GM12878 (cell line): ENCODE data around the gene PPP1R26. TPM values are rescaled to one million over a fixed set of nuclear protein-coding genes. Genes with fewer than 3 reads are reported as not detected.

Source experiments
- ATAC-seq: fragments of 200-7000 bp; cut with Tn5 transposase; 3 replicates; pipeline ENCODE4 v1.9.1; 2020; ENCODE audit warnings: mild to moderate bottlenecking, moderate library complexity
- BruUV-seq: library from RNA; stranded (reverse); fragments of 400-500 nt; replicated peaks from 2 replicates; lab custom pipeline; 2021; lab: Mats Ljungman, UMichigan
- CTCF ChIA-PET: fragments of 300-600 bp; sonication (Branson Sonifier 250); formaldehyde crosslinking; extraction: SDS; loops from one replicate; lab custom pipeline; 2021; ENCODE audit warnings: inconsistent platforms; lab: Yijun Ruan, JAX
- POLR2A ChIA-PET: fragments of 350-600 bp; formaldehyde crosslinking; extraction: SDS; loops from one replicate; lab custom pipeline; 2021; ENCODE audit warnings: inconsistent platforms; lab: Charles Lee
- RAD21 ChIA-PET: fragments of 300-600 bp; sonication (Branson Sonifier 250); formaldehyde crosslinking; loops from one replicate; lab custom pipeline; 2023; ENCODE audit warnings: antibody characterized with exemption; ENCODE audit not compliant: unreplicated experiment; lab: Charles Lee
- SMC1A ChIA-PET: fragments of 300-600 bp; sonication (Branson Sonifier 250); formaldehyde crosslinking; loops from one replicate; lab custom pipeline; 2023; ENCODE audit not compliant: unreplicated experiment, uncharacterized antibody; lab: Charles Lee
- DNase-seq: peaks from one replicate; pipeline ENCODE4 v3.0.0-alpha.2; 2011; ENCODE audit warnings: low read depth, low spot score
- FAIRE-seq: peaks from 3 replicates; lab custom pipeline; 2011; peaks lifted over from hg19 to GRCh38; lab: Jason Lieb, UNC
- H2AFZ ChIP-seq: 2 replicates; pipeline ENCODE4 v1.6.0; 2011; ENCODE audit warnings: low read depth, low read length, control low read depth; ENCODE audit not compliant: control insufficient read depth
- H3K27ac ChIP-seq: 2 replicates; pipeline ENCODE4 v1.5.1; 2011; ENCODE audit warnings: control low read depth; ENCODE audit not compliant: control insufficient read depth, insufficient read depth
- H3K27me3 ChIP-seq, 2 experiments: replicated peaks in 1 of 2; 2 replicates each; pipeline versions ENCODE4 v1.6.0 to v1.6.1; 2011; ENCODE audit warnings: low read length in 1 of 2; ENCODE audit not compliant: control insufficient read depth in 2 of 2, insufficient read depth in 2 of 2
- H3K36me3 ChIP-seq, 2 experiments: 2 replicates each; pipeline ENCODE4 v1.5.1; 2011; ENCODE audit warnings: low read length in 1 of 2; ENCODE audit not compliant: control insufficient read depth in 2 of 2, insufficient read depth in 2 of 2
- H3K4me1 ChIP-seq: 2 replicates; pipeline ENCODE4 v1.6.1; 2011; ENCODE audit warnings: mild to moderate bottlenecking, low read length, moderate library complexity, mixed read lengths; ENCODE audit not compliant: control insufficient read depth, insufficient read depth
- H3K4me2 ChIP-seq: 2 replicates; pipeline ENCODE4 v1.6.0; 2011; ENCODE audit warnings: control low read depth; ENCODE audit not compliant: control insufficient read depth, insufficient read depth
- H3K4me3 ChIP-seq: fragments of 200-600 bp; sonication (generic); 2 replicates; pipeline ENCODE4 v1.5.1; 2016
- H3K79me2 ChIP-seq: 2 replicates; pipeline ENCODE4 v1.6.0; 2011; ENCODE audit warnings: low read length; ENCODE audit not compliant: control insufficient read depth, insufficient read depth
- H3K9ac ChIP-seq: 2 replicates; pipeline ENCODE4 v1.8.0; 2011; ENCODE audit warnings: low read length, control low read depth, mixed read lengths; ENCODE audit not compliant: control insufficient read depth, insufficient read depth
- H3K9me3 ChIP-seq: replicated peaks from 3 replicates; pipeline ENCODE4 v1.5.1; 2011; ENCODE audit warnings: mild to moderate bottlenecking, low read length; ENCODE audit not compliant: control insufficient read depth, insufficient read depth
- H4K20me1 ChIP-seq: 2 replicates; pipeline ENCODE4 v1.6.0; 2011; ENCODE audit not compliant: control insufficient read depth, insufficient read depth
- BACH1 ChIP-seq: fragments of 450-650 bp; IDR thresholded peaks from 2 replicates; pipeline ENCODE4 v1.6.1; 2017; ENCODE audit warnings: mild to moderate bottlenecking, borderline replicate concordance
- HDGF ChIP-seq: fragments of 450-650 bp; IDR thresholded peaks from 2 replicates; pipeline ENCODE4 v1.6.1; 2016; ENCODE audit warnings: antibody characterized with exemption
- ZNF274 ChIP-seq: IDR thresholded peaks from one replicate; pipeline ENCODE4 v1.8.0; 2011; ENCODE audit not compliant: insufficient read length, insufficient read depth
- ZNF592 ChIP-seq: fragments of 450-650 bp; IDR thresholded peaks from 2 replicates; pipeline ENCODE4 v1.6.1; 2017; ENCODE audit warnings: mild to moderate bottlenecking, moderate library complexity
- WGBS: methylation state at CpG from one replicate; pipeline ENCODE4 v1.1.6; 2016; ENCODE audit warnings: low lambda C conversion rate; ENCODE audit not compliant: insufficient replicate concordance, insufficient coverage; ENCODE audit errors: missing lambda C conversion rate; 5-methylcytosine and 5-hydroxymethylcytosine counted together
- in situ Hi-C: fragments of 300-500 bp; cut with MboI; formaldehyde crosslinking; loops from 9 replicates; pipeline ENCODE4 v1.14.3; 2018; ENCODE audit warnings: mixed read lengths
- intact Hi-C: fragments of 100-400 bp; cut with micrococcal nuclease; formaldehyde crosslinking; loops from one replicate; pipeline ENCODE4 v1.14.2; 2022; ENCODE audit not compliant: unreplicated experiment
- polyA plus RNA-seq, 11 experiments: library from polyadenylated mRNA; depleted of rRNA in 4 of 11; unstranded in 6 of 11; stranded (reverse) in 5 of 11; fragments of >200 nt; fragmentation: Nextera tagmentation in 4 of 11; fragmentation: Illumina TruSeq in 1 of 11; extraction: Ambion mirVana in 4 of 11; extraction: Trizol in 1 of 11; gene quantifications; 1 replicate in 1 of 11; 2 replicates in 10 of 11; pipeline versions ENCODE4 v1.2.1 to v1.2.3, GENCODE V29; 2011 to 2016; ENCODE audit warnings: inconsistent platforms in 2 of 11, missing spikeins in 2 of 11, low read depth in 1 of 11
- total RNA-seq, 4 experiments: library from RNA; depleted of rRNA in 3 of 4; stranded (reverse); fragments of >200 nt in 3 of 4; fragmentation: Illumina TruSeq in 1 of 4; extraction: Trizol in 1 of 4; gene quantifications; 2 replicates each; pipeline versions ENCODE4 v1.2.1 to v1.2.3, GENCODE V29; 2013 to 2021
- TF ChIP-seq, protein P1 (sequence below): fragments of 150-350 bp; IDR thresholded peaks from 2 replicates; pipeline ENCODE4 v1.6.1; 2016; ENCODE audit warnings: low read depth, low read length
- TF ChIP-seq, protein P2 (sequence below): fragments of 450-650 bp; IDR thresholded peaks from 2 replicates; pipeline ENCODE4 v1.6.1; 2017; ENCODE audit warnings: borderline replicate concordance

PPP1R26 gene
- total and polyA plus RNA-seq, 10 of the 15 experiments (the other 5 are each of a cell fraction or from before 2014, with no cell fraction given): 0.02 to 1.9 (median 0.18) TPM

- RAD21 ChIA-PET: no interaction called here
- FAIRE-seq: no peak
Observed at GRCh38 chr9:135519179-135519971, 39.8 kb downstream of the PPP1R26 start.

More at GRCh38 chr9:135519179-135519971, 39.8 kb downstream of the PPP1R26 start:
- in situ Hi-C loops: no loop called here
- Histone ChIP-seq H3K27ac (no peak overlapping the region), H3K9ac (no peak overlapping the region), H3K4me2 (no peak overlapping the region), H2AFZ (no peak overlapping the region), H3K4me3 (no peak overlapping the region), H3K36me3 (no peaks in the 10 kb centered on the region), H3K27me3 (no peaks in the 10 kb centered on the region), H3K4me1 (no peaks in the 10 kb centered on the region), H3K79me2 (no peaks in the 10 kb centered on the region), H4K20me1 (no peaks in the 10 kb centered on the region), H3K9me3 (no peaks in the 10 kb centered on the region)
- ATAC-seq (no peak), DNase-seq (no peak)
- ChIA-PET CTCF (interaction anchor here (1.1 kb wide), 1 partner anchor 15 kb away, joined by 5 read pairs; no protein-coding TSS in a partner anchor), POLR2A (no interaction called here), SMC1A (no interaction called here)
- TF ChIP-seq BACH1 (no peak), ZNF592 (no peak), HDGF (no peak), ZNF274 (no peak)
- TF ChIP-seq, protein P1, sequence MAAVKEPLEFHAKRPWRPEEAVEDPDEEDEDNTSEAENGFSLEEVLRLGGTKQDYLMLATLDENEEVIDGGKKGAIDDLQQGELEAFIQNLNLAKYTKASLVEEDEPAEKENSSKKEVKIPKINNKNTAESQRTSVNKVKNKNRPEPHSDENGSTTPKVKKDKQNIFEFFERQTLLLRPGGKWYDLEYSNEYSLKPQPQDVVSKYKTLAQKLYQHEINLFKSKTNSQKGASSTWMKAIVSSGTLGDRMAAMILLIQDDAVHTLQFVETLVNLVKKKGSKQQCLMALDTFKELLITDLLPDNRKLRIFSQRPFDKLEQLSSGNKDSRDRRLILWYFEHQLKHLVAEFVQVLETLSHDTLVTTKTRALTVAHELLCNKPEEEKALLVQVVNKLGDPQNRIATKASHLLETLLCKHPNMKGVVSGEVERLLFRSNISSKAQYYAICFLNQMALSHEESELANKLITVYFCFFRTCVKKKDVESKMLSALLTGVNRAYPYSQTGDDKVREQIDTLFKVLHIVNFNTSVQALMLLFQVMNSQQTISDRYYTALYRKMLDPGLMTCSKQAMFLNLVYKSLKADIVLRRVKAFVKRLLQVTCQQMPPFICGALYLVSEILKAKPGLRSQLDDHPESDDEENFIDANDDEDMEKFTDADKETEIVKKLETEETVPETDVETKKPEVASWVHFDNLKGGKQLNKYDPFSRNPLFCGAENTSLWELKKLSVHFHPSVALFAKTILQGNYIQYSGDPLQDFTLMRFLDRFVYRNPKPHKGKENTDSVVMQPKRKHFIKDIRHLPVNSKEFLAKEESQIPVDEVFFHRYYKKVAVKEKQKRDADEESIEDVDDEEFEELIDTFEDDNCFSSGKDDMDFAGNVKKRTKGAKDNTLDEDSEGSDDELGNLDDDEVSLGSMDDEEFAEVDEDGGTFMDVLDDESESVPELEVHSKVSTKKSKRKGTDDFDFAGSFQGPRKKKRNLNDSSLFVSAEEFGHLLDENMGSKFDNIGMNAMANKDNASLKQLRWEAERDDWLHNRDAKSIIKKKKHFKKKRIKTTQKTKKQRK: no peak
- TF ChIP-seq, protein P2, sequence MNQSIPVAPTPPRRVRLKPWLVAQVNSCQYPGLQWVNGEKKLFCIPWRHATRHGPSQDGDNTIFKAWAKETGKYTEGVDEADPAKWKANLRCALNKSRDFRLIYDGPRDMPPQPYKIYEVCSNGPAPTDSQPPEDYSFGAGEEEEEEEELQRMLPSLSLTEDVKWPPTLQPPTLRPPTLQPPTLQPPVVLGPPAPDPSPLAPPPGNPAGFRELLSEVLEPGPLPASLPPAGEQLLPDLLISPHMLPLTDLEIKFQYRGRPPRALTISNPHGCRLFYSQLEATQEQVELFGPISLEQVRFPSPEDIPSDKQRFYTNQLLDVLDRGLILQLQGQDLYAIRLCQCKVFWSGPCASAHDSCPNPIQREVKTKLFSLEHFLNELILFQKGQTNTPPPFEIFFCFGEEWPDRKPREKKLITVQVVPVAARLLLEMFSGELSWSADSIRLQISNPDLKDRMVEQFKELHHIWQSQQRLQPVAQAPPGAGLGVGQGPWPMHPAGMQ: no peak
- BruUV-seq: no TSS peak
- 40% methylated on average over 10 of the region's 10 CpGs for WGBS
- intact Hi-C loops: no loop called here
